K562 (cell line): ENCODE measurements around the gene ZBED2. TPM values are rescaled to one million over a fixed set of nuclear protein-coding genes. Genes with fewer than 3 reads are reported as not detected.

ENCODE experiments used
- ATAC-seq: fragments of 200-7000 bp; cut with Tn5 transposase; 3 replicates; pipeline ENCODE4 v1.9.1; 2020; ENCODE audit warnings: moderate library complexity
- BruUV-seq: library from RNA; stranded (reverse); fragments of 400-500 nt; replicated peaks from 2 replicates; lab custom pipeline; 2021; lab: Mats Ljungman, UMichigan
- CTCF ChIA-PET: fragments of 300-600 bp; formaldehyde crosslinking; extraction: SDS; loops from one replicate; lab custom pipeline; 2021; ENCODE audit warnings: low intra/inter-chr PET ratio; lab: Yijun Ruan, JAX
- POLR2A ChIA-PET: fragments of 300-600, 350-650 bp; sonication (Branson Sonifier 250); formaldehyde crosslinking; extraction: SDS; loops from one replicate; lab custom pipeline; 2021; ENCODE audit warnings: antibody characterized with exemption, inconsistent platforms; lab: Yijun Ruan, JAX
- DNase-seq, 4 experiments: peaks; one replicate each; pipeline versions ENCODE4 v3.0.0 to v3.0.0-alpha.2; 2011 to 2018; ENCODE audit warnings: low spot score in 3 of 4, mixed read lengths in 3 of 4; ENCODE audit errors: extremely low read depth in 1 of 4
- FAIRE-seq: peaks from 2 replicates; lab custom pipeline; 2011; peaks lifted over from hg19 to GRCh38; lab: Jason Lieb, UNC
- H2AFZ ChIP-seq: 2 replicates; pipeline ENCODE4 v1.6.0; 2011; ENCODE audit warnings: low read depth, low read length, control low read depth, inconsistent platforms
- H3K27ac ChIP-seq: fragments of 200-600 bp; 3 replicates; pipeline ENCODE4 v1.8.0; 2011; ENCODE audit warnings: low read depth, mild to moderate bottlenecking, control low read depth, inconsistent platforms, low read length, moderate library complexity, mixed read lengths; ENCODE audit errors: extremely low read depth
- H3K27me3 ChIP-seq, 2 experiments: fragments of 300-600 bp in 1 of 2; 2 replicates in 1 of 2; 3 replicates in 1 of 2; pipeline versions ENCODE4 v1.6.0 to v1.8.0; 2011; ENCODE audit warnings: inconsistent platforms in 2 of 2, low read length in 2 of 2, mild to moderate bottlenecking in 1 of 2, mixed read lengths in 1 of 2, moderate library complexity in 1 of 2; ENCODE audit not compliant: control insufficient read depth in 2 of 2, insufficient read depth in 2 of 2
- H3K36me3 ChIP-seq: fragments of 300-600 bp; 3 replicates; pipeline ENCODE4 v1.8.0; 2011; ENCODE audit warnings: mild to moderate bottlenecking, low read length, inconsistent platforms; ENCODE audit not compliant: control insufficient read depth, insufficient read depth
- H3K4me1 ChIP-seq, 2 experiments: fragments of 200-600 bp in 1 of 2; replicated peaks in 1 of 2; 2 replicates in 1 of 2; 3 replicates in 1 of 2; pipeline versions ENCODE4 v1.5.1 to v1.8.0; 2011; ENCODE audit warnings: inconsistent platforms in 2 of 2, low read length in 2 of 2, mild to moderate bottlenecking in 1 of 2, mixed read lengths in 1 of 2, moderate library complexity in 1 of 2; ENCODE audit not compliant: control insufficient read depth in 2 of 2, insufficient read depth in 2 of 2
- H3K4me2 ChIP-seq: 2 replicates; pipeline ENCODE4 v1.6.1; 2011; ENCODE audit warnings: low read length, control low read depth, inconsistent platforms, mixed read lengths; ENCODE audit not compliant: insufficient read depth
- H3K4me3 ChIP-seq: fragments of 200-600 bp; sonication (generic), shearing (Covaris generic); 2 replicates; pipeline ENCODE4 v1.5.1; 2016; ENCODE audit warnings: control low read depth, inconsistent platforms
- H3K79me2 ChIP-seq: fragments of 200-600 bp; 3 replicates; pipeline ENCODE4 v1.8.0; 2011; ENCODE audit warnings: low read length, inconsistent platforms; ENCODE audit not compliant: control insufficient read depth, insufficient read depth
- H3K9ac ChIP-seq, 2 experiments: 2 replicates each; pipeline versions ENCODE4 v1.6.0 to v1.6.1; 2011; ENCODE audit warnings: low read depth in 2 of 2, low read length in 2 of 2, control low read depth in 1 of 2, inconsistent platforms in 1 of 2, mild to moderate bottlenecking in 1 of 2, mixed read lengths in 1 of 2; ENCODE audit not compliant: insufficient read depth in 1 of 2
- H3K9me1 ChIP-seq: one replicate; pipeline ENCODE4 v1.6.0; 2011; ENCODE audit warnings: inconsistent platforms, mild to moderate bottlenecking, low read length, moderate library complexity; ENCODE audit not compliant: control insufficient read depth, insufficient read depth
- H3K9me3 ChIP-seq: replicated peaks from 2 replicates; pipeline ENCODE4 v1.5.1; 2011; ENCODE audit warnings: low read depth, low read length, inconsistent platforms; ENCODE audit not compliant: control insufficient read depth, insufficient read depth
- H4K20me1 ChIP-seq: replicated peaks from 2 replicates; pipeline ENCODE4 v1.6.1; 2011; ENCODE audit warnings: low read length, inconsistent platforms, mixed read lengths; ENCODE audit not compliant: control insufficient read depth, insufficient read depth
- FOXA3 ChIP-seq, 2 experiments: fragments of 450-650 bp in 1 of 2; sonication (generic) in 1 of 2; formaldehyde crosslinking; IDR thresholded peaks in 1 of 2; conservative IDR thresholded peaks in 1 of 2; 2 replicates each; pipeline versions ENCODE4 v1.4.0 to v1.8.0; 2020 to 2022; ENCODE audit warnings: mild to moderate bottlenecking in 2 of 2, missing genetic modification reagents in 1 of 2
- GABPA ChIP-seq: fragments of 200-800 bp; sonication (Bioruptor generic); conservative IDR thresholded peaks from 2 replicates; pipeline ENCODE4 v1.6.1; 2016; ENCODE audit warnings: low read depth, missing genetic modification characterization, missing compliant biosample characterization
- POLR2A ChIP-seq: fragments of 450-650 bp; conservative IDR thresholded peaks from 2 replicates; pipeline ENCODE4 v1.6.1; 2016
- ZBTB7A ChIP-seq: IDR thresholded peaks from 2 replicates; pipeline ENCODE4 v1.6.1; 2011; ENCODE audit warnings: low read depth, mild to moderate bottlenecking, low read length, moderate library complexity, borderline replicate concordance; ENCODE audit not compliant: control insufficient read depth
- ZC3H8 ChIP-seq: fragments of 450-650 bp; IDR thresholded peaks from 2 replicates; pipeline ENCODE4 v1.6.1; 2017
- ZNF175 ChIP-seq: fragments of 200-800 bp; sonication (Bioruptor generic); IDR thresholded peaks from 2 replicates; pipeline ENCODE4 v1.6.1; 2016; ENCODE audit warnings: low read depth, mild to moderate bottlenecking, missing genetic modification characterization, missing compliant biosample characterization
- ZNF639 ChIP-seq, 2 experiments: fragments of 200-800 bp in 1 of 2; sonication (Bioruptor generic) in 1 of 2; sonication (generic) in 1 of 2; formaldehyde crosslinking in 1 of 2; IDR thresholded peaks in 1 of 2; conservative IDR thresholded peaks in 1 of 2; 2 replicates each; pipeline versions ENCODE4 v1.5.0 to v1.6.1; 2016 to 2020; ENCODE audit warnings: missing compliant biosample characterization in 1 of 2, missing genetic modification characterization in 1 of 2, missing genetic modification reagents in 1 of 2
- WGBS: fragments of 100-300 bp; shearing (Covaris generic); methylation state at CpG from one replicate; pipeline ENCODE4 v1.1.6; 2016; ENCODE audit warnings: low coverage, mixed read lengths; ENCODE audit not compliant: insufficient coverage; ENCODE audit errors: missing lambda C conversion rate; 5-methylcytosine and 5-hydroxymethylcytosine counted together
- in situ Hi-C: fragments of 300-500 bp; cut with MboI; formaldehyde crosslinking; loops from 4 replicates; pipeline ENCODE4 v1.15.0; 2018; ENCODE audit warnings: inconsistent platforms, mixed read lengths
- intact Hi-C: fragments of 100-400 bp; cut with micrococcal nuclease; formaldehyde crosslinking; loops from 2 replicates; pipeline ENCODE4 v1.14.2; 2022
- polyA plus RNA-seq, 8 experiments: library from polyadenylated mRNA; depleted of rRNA in 4 of 8; stranded (reverse) in 5 of 8; unstranded in 3 of 8; fragments of >200 nt; fragmentation: Nextera tagmentation in 2 of 8; fragmentation: Illumina TruSeq in 1 of 8; extraction: Ambion mirVana in 2 of 8; extraction: Trizol in 1 of 8; gene quantifications; 2 replicates each; pipeline versions ENCODE4 v1.2.1 to v1.2.3, GENCODE V29; 2011 to 2014; ENCODE audit warnings: inconsistent platforms in 1 of 8, missing spikeins in 1 of 8
- total RNA-seq, 7 experiments: library from RNA; depleted of rRNA in 6 of 7; stranded (reverse); fragments of >200 nt in 6 of 7; fragmentation: Illumina TruSeq in 2 of 7; extraction: Trizol in 2 of 7; gene quantifications; 2 replicates each; pipeline versions ENCODE4 v1.2.1 to v1.2.3, GENCODE V29; 2011 to 2021; ENCODE audit warnings: low replicate concordance in 1 of 7

The ZBED2 gene
- total and polyA plus RNA-seq, 9 of the 15 experiments (the other 6 are each of a cell fraction or from before 2014, with no cell fraction given): 0.11 TPM; not detected in 8

GRCh38 chr3:111545349-111545748 is 49.8 kb downstream of the ZBED2 start:
- no TSS peak for BruUV-seq
- DNase-seq (no peak), ATAC-seq (no peak), FAIRE-seq (no peak)
- ChIA-PET CTCF (no interaction called here), POLR2A (no interaction called here)
- Histone ChIP-seq H3K9ac (no peak overlapping the region), H4K20me1 (no peaks in the 10 kb centered on the region), H3K9me3 (no peaks in the 10 kb centered on the region), H3K4me1 (no peaks in the 10 kb centered on the region), H3K27me3 (no peaks in the 10 kb centered on the region), H3K79me2 (no peaks in the 10 kb centered on the region), H3K9me1 (no peaks in the 10 kb centered on the region), H3K36me3 (no peaks in the 10 kb centered on the region), H2AFZ (no peak overlapping the region), H3K4me3 (no peak overlapping the region), H3K4me2 (no peak overlapping the region; the same call in 1 of the 2 replicates), H3K27ac (peak overlapping the region; percentile 17; the same call in 1 of the 3 replicates)
- intact Hi-C loops: no loop called here
- 0% methylated on average over 2 of the region's 2 CpGs for WGBS
- TF ChIP-seq ZBTB7A (no peak), ZNF175 (peak; percentile 64), POLR2A (no peak), ZNF639 (CRISPR knock-in tag; conservative IDR thresholded peaks at IDR 0.05 in 1 of 2, IDR thresholded peaks at IDR 0.05 in 1 of 2) (peak in 1 of 2 experiments; percentile 63; a peak in 1 of 4 replicates), FOXA3 (CRISPR knock-in tag; conservative IDR thresholded peaks at IDR 0.05 in 1 of 2, IDR thresholded peaks at IDR 0.05 in 1 of 2) (peak in 1 of 2 experiments; percentile 47; a peak in 2 of 4 replicates), GABPA (tag) (peak; percentile 46), ZC3H8 (no peak)
- in situ Hi-C loops: no loop called here

Other genes with a start within 250 kb of the ZBED2 start
- gene CD96, start 53.1 kb downstream of the ZBED2 start, total RNA-seq (2014; rRNA removed): 0.29 and 0.54 TPM in 2 replicates
- 1.2 and 1.5 TPM in 2 replicates for gene CD96, start 53.1 kb downstream of the ZBED2 start, total RNA-seq (2014; rRNA removed; fragmentation: Illumina TruSeq; extraction: Trizol)
- 0.65 and 1.0 TPM in 2 replicates for gene CD96, start 53.1 kb downstream of the ZBED2 start, total RNA-seq (2015; rRNA removed; fragmentation: Illumina TruSeq; extraction: Trizol)
- 0.78 and 1.6 TPM in 2 replicates for gene CD96, start 53.1 kb downstream of the ZBED2 start, total RNA-seq (2021)
- 5.7 and 7.7 TPM in 2 replicates for gene CD96, start 53.1 kb downstream of the ZBED2 start, polyA plus RNA-seq (2011; rRNA removed)
- gene CD96, start 53.1 kb downstream of the ZBED2 start, polyA plus RNA-seq (2014; fragmentation: Illumina TruSeq; extraction: Trizol): 1.2 and 1.5 TPM in 2 replicates
- 1 to 10 TPM; 2.6 to 3.3 TPM for gene CD96, start 53.1 kb downstream of the ZBED2 start, polyA plus RNA-seq (2014; fragmentation: Nextera tagmentation; extraction: Ambion mirVana)
- gene CD96, start 53.1 kb downstream of the ZBED2 start, polyA plus RNA-seq (2014; rRNA removed): 0.32 and 0.50 TPM in 2 replicates
- under 0.01 TPM in 1 of 2 replicates, not detected in the other for gene PLCXD2, start 79.3 kb upstream of the ZBED2 start, total RNA-seq (2014; rRNA removed)
- gene PLCXD2, start 79.3 kb upstream of the ZBED2 start, total RNA-seq (2014; rRNA removed; fragmentation: Illumina TruSeq; extraction: Trizol): 0.03 and 0.04 TPM in 2 replicates
- 0.04 TPM in 2 replicates for gene PLCXD2, start 79.3 kb upstream of the ZBED2 start, total RNA-seq (2015; rRNA removed; fragmentation: Illumina TruSeq; extraction: Trizol)
- 0.04 TPM in 1 of 2 replicates, not detected in the other for gene PLCXD2, start 79.3 kb upstream of the ZBED2 start, total RNA-seq (2021)
- gene PLCXD2, start 79.3 kb upstream of the ZBED2 start, polyA plus RNA-seq (2011; rRNA removed): 0.09 and 0.18 TPM in 2 replicates
- 0.01 and 0.03 TPM in 2 replicates for gene PLCXD2, start 79.3 kb upstream of the ZBED2 start, polyA plus RNA-seq (2014; fragmentation: Illumina TruSeq; extraction: Trizol)
- under 1 TPM in 1 of 2 experiments, not detected in 1; 0.01 TPM for gene PLCXD2, start 79.3 kb upstream of the ZBED2 start, polyA plus RNA-seq (2014; fragmentation: Nextera tagmentation; extraction: Ambion mirVana)
- 0.04 TPM in 1 of 2 replicates, not detected in the other for gene PLCXD2, start 79.3 kb upstream of the ZBED2 start, polyA plus RNA-seq (2014; rRNA removed)